HG02884 (cell line): Measurements from ENCODE around the gene RBM15B.
"Not testable (repeated sequence)": the region's sequence is repeated elsewhere in the genome, so short reads cannot be mapped to it uniquely, and the experiment has no call there.

ENCODE experiments used
- ATAC-seq: cut with Tn5 transposase; IDR thresholded peaks from one replicate; pipeline ENCODE4 v1.9.1; 2021; ENCODE audit warnings: mild to moderate bottlenecking, moderate library complexity; ENCODE audit not compliant: unreplicated experiment

Gene RBM15B, protein sequence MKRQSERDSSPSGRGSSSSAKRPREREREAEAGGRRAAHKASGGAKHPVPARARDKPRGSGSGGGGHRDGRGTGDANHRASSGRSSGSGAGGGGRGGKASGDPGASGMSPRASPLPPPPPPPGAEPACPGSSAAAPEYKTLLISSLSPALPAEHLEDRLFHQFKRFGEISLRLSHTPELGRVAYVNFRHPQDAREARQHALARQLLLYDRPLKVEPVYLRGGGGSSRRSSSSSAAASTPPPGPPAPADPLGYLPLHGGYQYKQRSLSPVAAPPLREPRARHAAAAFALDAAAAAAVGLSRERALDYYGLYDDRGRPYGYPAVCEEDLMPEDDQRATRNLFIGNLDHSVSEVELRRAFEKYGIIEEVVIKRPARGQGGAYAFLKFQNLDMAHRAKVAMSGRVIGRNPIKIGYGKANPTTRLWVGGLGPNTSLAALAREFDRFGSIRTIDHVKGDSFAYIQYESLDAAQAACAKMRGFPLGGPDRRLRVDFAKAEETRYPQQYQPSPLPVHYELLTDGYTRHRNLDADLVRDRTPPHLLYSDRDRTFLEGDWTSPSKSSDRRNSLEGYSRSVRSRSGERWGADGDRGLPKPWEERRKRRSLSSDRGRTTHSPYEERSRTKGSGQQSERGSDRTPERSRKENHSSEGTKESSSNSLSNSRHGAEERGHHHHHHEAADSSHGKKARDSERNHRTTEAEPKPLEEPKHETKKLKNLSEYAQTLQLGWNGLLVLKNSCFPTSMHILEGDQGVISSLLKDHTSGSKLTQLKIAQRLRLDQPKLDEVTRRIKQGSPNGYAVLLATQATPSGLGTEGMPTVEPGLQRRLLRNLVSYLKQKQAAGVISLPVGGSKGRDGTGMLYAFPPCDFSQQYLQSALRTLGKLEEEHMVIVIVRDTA

GRCh38 chr3:51391075-51391565, at the start of gene RBM15B:
Gene RBM15B, plus strand, starts transcription at chr3:51391285. Its CDS starts 115 bp downstream, at chr3:51391400.
- ATAC-seq: peak; percentile 96

DNA sequence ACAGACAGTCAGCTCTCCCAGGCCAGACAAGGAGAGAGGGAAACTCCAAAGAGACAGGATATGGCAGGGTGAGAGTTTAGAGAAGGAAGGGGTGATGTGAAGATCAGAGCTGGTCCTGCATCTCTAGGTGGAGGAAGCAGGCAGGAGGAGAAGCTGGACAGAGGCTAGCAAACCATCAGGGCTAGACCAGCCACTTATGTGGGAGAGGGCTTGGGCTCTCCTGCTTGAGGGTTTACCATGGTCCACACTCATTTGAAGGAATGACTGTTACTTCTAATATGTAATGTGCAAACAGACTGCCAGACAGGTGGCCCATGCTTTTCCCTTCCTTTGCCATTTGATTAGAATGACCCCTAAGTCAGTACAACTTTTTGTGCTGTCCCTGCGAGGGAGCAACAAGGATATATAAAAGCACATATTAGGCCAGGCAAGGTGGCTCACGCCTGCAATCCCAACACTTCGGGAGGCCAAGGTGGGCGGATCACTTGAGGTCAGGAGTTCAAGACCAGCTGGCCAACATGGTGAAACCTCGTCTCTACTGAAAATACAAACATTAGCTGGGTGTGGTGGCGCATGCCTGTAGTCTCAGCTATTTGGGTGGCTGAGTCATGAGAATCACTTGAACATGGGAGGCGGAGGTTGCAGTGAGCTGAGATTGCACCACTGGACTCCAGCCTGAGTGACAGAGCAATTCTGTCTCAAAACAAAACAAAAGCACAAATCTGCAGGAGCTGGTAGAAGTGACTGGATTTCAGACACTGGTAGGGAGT, 47.0 kb upstream of the RBM15B start:
- ATAC-seq: no peak

GRCh38 chr3:51350751-51351150, 40.3 kb upstream of the RBM15B start:
- ATAC-seq: no peak

- no peak for ATAC-seq
Measured at GRCh38 chr3:51353131-51353530, 38.0 kb upstream of the RBM15B start.

DNA sequence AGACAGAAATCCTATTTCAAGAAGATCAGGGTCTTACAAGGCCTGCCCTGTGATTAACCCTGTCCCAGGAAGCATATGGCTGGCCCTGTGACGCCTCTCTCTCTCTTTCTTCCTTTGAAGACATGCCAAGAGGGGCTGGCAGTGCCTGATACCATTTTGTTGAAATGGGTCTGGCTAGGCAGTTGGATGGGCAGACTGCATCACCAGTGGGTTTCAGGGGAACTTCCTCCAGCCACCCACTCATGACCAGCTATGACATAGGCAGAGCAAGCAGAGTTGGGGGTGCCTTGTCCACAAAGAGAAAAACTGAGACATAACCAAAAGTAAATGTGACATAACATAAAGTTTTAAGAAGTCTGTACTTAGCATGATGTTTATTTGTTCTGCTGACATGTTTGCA, 37.4 kb upstream of the RBM15B start:
- ATAC-seq: no peak

DNA sequence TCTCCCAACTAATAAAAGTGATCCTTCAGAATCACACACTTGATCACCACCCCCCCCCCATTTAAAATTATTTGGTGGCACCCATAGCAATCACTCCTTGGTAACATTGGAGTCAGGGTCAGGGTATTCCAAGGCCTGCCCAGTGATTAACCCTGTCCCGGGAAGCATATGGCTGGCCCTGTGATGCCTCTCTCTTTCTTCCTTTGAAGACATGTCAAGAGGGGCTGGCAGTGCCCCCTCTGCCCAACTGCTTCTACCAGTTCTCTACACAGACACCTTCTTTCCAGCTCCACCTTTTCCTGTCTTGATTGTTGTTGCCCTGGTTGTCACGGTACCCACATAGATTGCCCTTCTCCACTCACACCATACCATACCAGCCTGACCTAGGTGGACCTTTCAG, 36.9 kb upstream of the RBM15B start:
- ATAC-seq: no peak

DNA sequence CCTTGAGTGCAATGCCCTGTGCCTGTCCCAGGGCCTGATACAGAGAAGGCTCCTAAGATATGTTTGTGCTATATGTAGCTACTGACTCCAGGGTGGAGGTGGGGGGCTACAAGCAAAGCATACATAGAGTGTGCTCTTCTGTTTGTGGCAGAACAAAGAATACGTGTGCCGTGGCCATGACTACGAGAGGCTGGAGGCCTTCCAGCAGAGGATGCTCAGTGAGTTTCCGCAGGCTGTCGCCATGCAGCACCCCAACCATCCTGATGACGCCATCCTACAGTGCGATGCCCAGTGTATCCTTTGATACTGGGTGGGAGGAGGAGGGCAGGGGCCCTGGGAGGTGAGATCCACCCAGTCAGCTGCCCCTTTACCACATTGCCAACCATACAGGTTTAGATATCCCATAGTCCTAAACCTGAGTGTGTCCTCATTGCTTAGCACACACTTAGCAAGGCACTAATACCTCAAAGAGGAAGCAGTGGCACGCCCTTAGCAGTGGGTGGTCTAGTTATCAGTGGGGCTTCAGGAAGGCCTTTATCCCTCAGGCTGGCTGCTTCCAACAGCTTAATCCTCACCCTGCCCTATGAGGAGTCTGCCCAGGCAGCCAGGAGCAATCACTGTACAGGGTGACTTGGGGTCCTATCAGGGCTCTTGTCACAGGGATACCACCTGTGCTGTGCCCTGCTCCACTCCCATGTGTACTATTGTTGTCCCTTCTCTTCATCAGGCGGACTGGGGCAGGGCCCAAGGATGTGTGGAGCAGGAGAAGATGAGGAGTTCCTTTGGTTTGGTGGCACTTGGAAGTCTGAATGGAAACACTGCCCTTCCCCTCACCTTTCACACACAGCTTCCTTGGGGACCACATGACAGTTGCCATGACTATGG, 36.1 kb upstream of the RBM15B start:
- ATAC-seq: no peak

DNA sequence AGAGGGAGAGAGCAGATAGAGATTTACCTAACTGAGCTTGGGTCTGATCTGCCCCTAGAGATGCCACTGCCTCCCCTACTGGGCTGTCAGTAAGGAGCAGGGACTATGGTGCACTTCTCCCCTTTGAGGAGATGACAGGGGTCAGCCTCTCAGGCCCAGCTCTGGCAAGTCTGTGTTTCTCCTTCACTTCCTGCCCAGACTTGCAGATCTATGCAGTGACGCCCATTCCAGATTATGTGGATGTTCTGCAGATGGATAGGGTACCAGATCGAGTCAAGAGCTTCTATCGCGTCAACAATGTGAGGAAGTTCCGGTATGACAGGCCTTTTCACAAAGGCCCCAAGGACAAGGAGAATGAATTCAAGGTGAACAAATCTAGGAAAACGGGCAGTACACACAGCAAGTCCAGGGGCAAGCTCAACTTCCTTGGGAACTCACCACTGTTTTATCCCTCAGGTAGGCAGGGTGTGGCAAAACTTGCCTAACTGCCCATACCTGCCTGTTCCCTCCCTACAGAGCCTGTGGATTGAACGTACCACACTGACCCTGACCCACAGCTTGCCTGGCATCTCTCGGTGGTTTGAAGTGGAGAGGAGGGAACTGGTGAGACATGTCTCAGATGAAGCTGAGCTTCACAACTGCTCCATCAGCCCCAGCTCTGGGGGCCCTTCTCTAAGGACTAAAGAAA, 35.0 kb upstream of the RBM15B start:
- no peak for ATAC-seq

GRCh38 chr3:51357856-51358255, 33.2 kb upstream of the RBM15B start:
- no peak for ATAC-seq

DNA sequence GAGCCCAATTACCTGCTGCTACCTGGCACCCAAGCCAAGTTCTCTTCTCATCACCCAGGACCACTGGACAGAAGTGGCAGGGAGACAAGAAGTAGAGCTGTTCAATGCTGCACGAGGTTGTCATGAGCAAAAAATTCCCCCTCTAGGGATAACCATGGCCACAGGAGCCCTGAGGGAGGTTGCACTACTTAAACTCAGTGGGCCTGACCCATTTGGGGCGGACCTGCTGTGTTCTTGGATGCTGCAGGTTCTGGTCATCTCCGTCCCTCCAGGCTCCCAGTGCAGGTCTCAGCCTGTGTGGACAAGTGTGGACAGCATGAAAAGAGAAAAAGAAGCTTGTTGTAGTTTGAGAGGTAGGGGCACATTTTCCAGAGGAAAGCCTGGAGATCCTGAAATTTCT, 32.1 kb upstream of the RBM15B start:
- no peak for ATAC-seq

- no peak for ATAC-seq
Measured at GRCh38 chr3:51360806-51361205, 30.3 kb upstream of the RBM15B start.

- ATAC-seq: no peak
Measured at GRCh38 chr3:51361746-51362145, 29.3 kb upstream of the RBM15B start.

DNA sequence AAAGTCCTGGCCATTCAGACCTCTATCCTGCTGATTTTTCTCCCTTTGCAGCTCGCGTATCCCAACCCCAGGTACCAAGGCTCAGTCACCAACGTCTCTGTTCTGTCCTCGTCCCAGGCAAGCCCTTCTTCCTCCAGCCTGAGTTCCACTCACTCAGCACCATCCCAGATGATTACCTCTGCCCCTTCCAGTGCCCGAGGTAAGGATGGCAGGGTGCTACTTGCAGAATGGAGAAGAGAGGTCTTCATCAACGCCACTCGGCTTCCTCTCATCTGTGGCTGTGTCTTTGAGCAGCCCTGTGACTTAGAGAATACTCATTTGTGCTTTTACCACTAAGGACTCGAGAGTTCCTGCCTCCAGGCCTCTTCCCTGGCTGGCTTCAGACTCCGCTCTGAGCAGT, 28.6 kb upstream of the RBM15B start:
- no peak for ATAC-seq

DNA sequence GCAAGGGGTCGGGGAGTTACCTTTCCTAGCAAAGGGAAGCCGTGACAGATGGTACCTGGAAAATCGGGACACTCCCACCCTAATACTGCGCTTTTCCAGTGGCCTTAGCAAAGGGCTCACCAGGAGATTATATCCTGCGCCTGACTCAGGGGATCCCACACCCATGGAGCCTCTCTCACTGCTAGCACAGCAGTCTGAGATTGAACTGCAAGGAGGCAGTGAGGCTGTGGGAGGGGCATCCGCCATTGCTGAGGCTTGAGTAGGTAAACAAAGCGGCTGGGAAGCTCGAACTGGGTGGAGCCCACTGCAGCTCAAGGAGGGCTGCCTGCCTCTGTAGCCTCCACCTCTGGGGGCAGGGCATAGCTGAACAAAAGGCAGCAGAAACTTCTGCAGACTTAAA, 22.8 kb upstream of the RBM15B start:
- ATAC-seq: not testable (repeated sequence)

GRCh38 chr3:51371943-51372557, 19.0 kb upstream of the RBM15B start:
- ATAC-seq: no peak

- no peak for ATAC-seq
Measured at GRCh38 chr3:51373658-51374421, 17.2 kb upstream of the RBM15B start.

GRCh38 chr3:51374456-51374855, 16.6 kb upstream of the RBM15B start:
- no peak for ATAC-seq

GRCh38 chr3:51375136-51375535, 15.9 kb upstream of the RBM15B start:
- ATAC-seq: no peak
